GM12878 (cell line): ENCODE measurements around the gene CEACAM4. TPM values are rescaled to one million over a fixed set of nuclear protein-coding genes. Genes with fewer than 3 reads are reported as not detected.

ENCODE experiments used
- ATAC-seq: fragments of 200-7000 bp; cut with Tn5 transposase; 3 replicates; pipeline ENCODE4 v1.9.1; 2020; ENCODE audit warnings: mild to moderate bottlenecking, moderate library complexity
- BruUV-seq: library from RNA; stranded (reverse); fragments of 400-500 nt; replicated peaks from 2 replicates; lab custom pipeline; 2021; lab: Mats Ljungman, UMichigan
- CTCF ChIA-PET: fragments of 300-600 bp; sonication (Branson Sonifier 250); formaldehyde crosslinking; extraction: SDS; loops from one replicate; lab custom pipeline; 2021; ENCODE audit warnings: inconsistent platforms; lab: Yijun Ruan, JAX
- POLR2A ChIA-PET: fragments of 350-600 bp; formaldehyde crosslinking; extraction: SDS; loops from one replicate; lab custom pipeline; 2021; ENCODE audit warnings: inconsistent platforms; lab: Charles Lee
- RAD21 ChIA-PET: fragments of 300-600 bp; sonication (Branson Sonifier 250); formaldehyde crosslinking; loops from one replicate; lab custom pipeline; 2023; ENCODE audit warnings: antibody characterized with exemption; ENCODE audit not compliant: unreplicated experiment; lab: Charles Lee
- SMC1A ChIA-PET: fragments of 300-600 bp; sonication (Branson Sonifier 250); formaldehyde crosslinking; loops from one replicate; lab custom pipeline; 2023; ENCODE audit not compliant: unreplicated experiment, uncharacterized antibody; lab: Charles Lee
- DNase-seq: peaks from one replicate; pipeline ENCODE4 v3.0.0-alpha.2; 2011; ENCODE audit warnings: low read depth, low spot score
- FAIRE-seq: peaks from 3 replicates; lab custom pipeline; 2011; peaks lifted over from hg19 to GRCh38; lab: Jason Lieb, UNC
- H2AFZ ChIP-seq: 2 replicates; pipeline ENCODE4 v1.6.0; 2011; ENCODE audit warnings: low read depth, low read length, control low read depth; ENCODE audit not compliant: control insufficient read depth
- H3K27ac ChIP-seq: 2 replicates; pipeline ENCODE4 v1.5.1; 2011; ENCODE audit warnings: control low read depth; ENCODE audit not compliant: control insufficient read depth, insufficient read depth
- H3K27me3 ChIP-seq, 2 experiments: replicated peaks in 1 of 2; 2 replicates each; pipeline versions ENCODE4 v1.6.0 to v1.6.1; 2011; ENCODE audit warnings: low read length in 1 of 2; ENCODE audit not compliant: control insufficient read depth in 2 of 2, insufficient read depth in 2 of 2
- H3K36me3 ChIP-seq, 2 experiments: 2 replicates each; pipeline ENCODE4 v1.5.1; 2011; ENCODE audit warnings: low read length in 1 of 2; ENCODE audit not compliant: control insufficient read depth in 2 of 2, insufficient read depth in 2 of 2
- H3K4me1 ChIP-seq: 2 replicates; pipeline ENCODE4 v1.6.1; 2011; ENCODE audit warnings: mild to moderate bottlenecking, low read length, moderate library complexity, mixed read lengths; ENCODE audit not compliant: control insufficient read depth, insufficient read depth
- H3K4me2 ChIP-seq: 2 replicates; pipeline ENCODE4 v1.6.0; 2011; ENCODE audit warnings: control low read depth; ENCODE audit not compliant: control insufficient read depth, insufficient read depth
- H3K4me3 ChIP-seq: fragments of 200-600 bp; sonication (generic); 2 replicates; pipeline ENCODE4 v1.5.1; 2016
- H3K79me2 ChIP-seq: 2 replicates; pipeline ENCODE4 v1.6.0; 2011; ENCODE audit warnings: low read length; ENCODE audit not compliant: control insufficient read depth, insufficient read depth
- H3K9ac ChIP-seq: 2 replicates; pipeline ENCODE4 v1.8.0; 2011; ENCODE audit warnings: low read length, control low read depth, mixed read lengths; ENCODE audit not compliant: control insufficient read depth, insufficient read depth
- H3K9me3 ChIP-seq: replicated peaks from 3 replicates; pipeline ENCODE4 v1.5.1; 2011; ENCODE audit warnings: mild to moderate bottlenecking, low read length; ENCODE audit not compliant: control insufficient read depth, insufficient read depth
- H4K20me1 ChIP-seq: 2 replicates; pipeline ENCODE4 v1.6.0; 2011; ENCODE audit not compliant: control insufficient read depth, insufficient read depth
- BHLHE40 ChIP-seq, 2 experiments: fragments of 450-650 bp in 1 of 2; IDR thresholded peaks; 2 replicates each; pipeline ENCODE4 v1.6.1; 2011 to 2017; ENCODE audit warnings: low read depth in 2 of 2, borderline replicate concordance in 1 of 2, improper control_type of control experiment in 1 of 2, low read length in 1 of 2, mild to moderate bottlenecking in 1 of 2
- CBX3 ChIP-seq: fragments of 200-600 bp; sonication (generic); IDR thresholded peaks from 2 replicates; pipeline ENCODE4 v1.6.1; 2016; ENCODE audit warnings: low read depth, borderline replicate concordance
- CHD4 ChIP-seq: fragments of 200-600 bp; sonication (generic); IDR thresholded peaks from 2 replicates; pipeline ENCODE4 v1.6.1; 2016; ENCODE audit warnings: mild to moderate bottlenecking
- CTCF ChIP-seq, 3 experiments: IDR thresholded peaks in 2 of 3; conservative IDR thresholded peaks in 1 of 3; 2 replicates each; pipeline ENCODE4 v1.5.1; 2011; ENCODE audit warnings: low read depth in 3 of 3, low read length in 3 of 3, mild to moderate bottlenecking in 3 of 3, control low read depth in 2 of 3, moderate library complexity in 2 of 3, inconsistent platforms in 1 of 3, mixed read lengths in 1 of 3; ENCODE audit not compliant: control insufficient read depth in 2 of 3, insufficient read depth in 1 of 3; ENCODE audit errors: extremely low read depth in 1 of 3
- CUX1 ChIP-seq: IDR thresholded peaks from 2 replicates; pipeline ENCODE4 v1.6.1; 2012; ENCODE audit warnings: improper control_type of control experiment, low read depth, low read length; ENCODE audit not compliant: insufficient replicate concordance
- DPF2 ChIP-seq: fragments of 450-650 bp; IDR thresholded peaks from 2 replicates; pipeline ENCODE4 v1.6.1; 2017; ENCODE audit warnings: mild to moderate bottlenecking
- JUND ChIP-seq: IDR thresholded peaks from 2 replicates; pipeline ENCODE4 v1.6.1; 2012; ENCODE audit warnings: low read depth, mild to moderate bottlenecking, low read length, improper control_type of control experiment, moderate library complexity
- NKRF ChIP-seq: fragments of 450-650 bp; conservative IDR thresholded peaks from 2 replicates; pipeline ENCODE4 v1.6.1; 2017; ENCODE audit warnings: mild to moderate bottlenecking, moderate library complexity
- RELB ChIP-seq: fragments of 450-650 bp; IDR thresholded peaks from 2 replicates; pipeline ENCODE4 v1.6.1; 2017; ENCODE audit warnings: low read depth, mild to moderate bottlenecking, moderate library complexity
- SPI1 ChIP-seq: IDR thresholded peaks from 2 replicates; pipeline ENCODE4 v1.6.1; 2011; ENCODE audit warnings: low read depth, mild to moderate bottlenecking, low read length, moderate library complexity, borderline replicate concordance; ENCODE audit not compliant: insufficient read depth
- STAT1 ChIP-seq: fragments of 450-650 bp; conservative IDR thresholded peaks from 2 replicates; pipeline ENCODE4 v1.6.1; 2014; ENCODE audit warnings: antibody characterized with exemption, mild to moderate bottlenecking
- ZNF384 ChIP-seq: IDR thresholded peaks from 2 replicates; pipeline ENCODE4 v1.6.1; 2012; ENCODE audit warnings: low read depth, mild to moderate bottlenecking, low read length, improper control_type of control experiment, borderline replicate concordance
- WGBS: methylation state at CpG from one replicate; pipeline ENCODE4 v1.1.6; 2016; ENCODE audit warnings: low lambda C conversion rate; ENCODE audit not compliant: insufficient replicate concordance, insufficient coverage; ENCODE audit errors: missing lambda C conversion rate; 5-methylcytosine and 5-hydroxymethylcytosine counted together
- in situ Hi-C: fragments of 300-500 bp; cut with MboI; formaldehyde crosslinking; loops from 9 replicates; pipeline ENCODE4 v1.14.3; 2018; ENCODE audit warnings: mixed read lengths
- intact Hi-C: fragments of 100-400 bp; cut with micrococcal nuclease; formaldehyde crosslinking; loops from one replicate; pipeline ENCODE4 v1.14.2; 2022; ENCODE audit not compliant: unreplicated experiment
- polyA plus RNA-seq, 11 experiments: library from polyadenylated mRNA; depleted of rRNA in 4 of 11; unstranded in 6 of 11; stranded (reverse) in 5 of 11; fragments of >200 nt; fragmentation: Nextera tagmentation in 4 of 11; fragmentation: Illumina TruSeq in 1 of 11; extraction: Ambion mirVana in 4 of 11; extraction: Trizol in 1 of 11; gene quantifications; 1 replicate in 1 of 11; 2 replicates in 10 of 11; pipeline versions ENCODE4 v1.2.1 to v1.2.3, GENCODE V29; 2011 to 2016; ENCODE audit warnings: inconsistent platforms in 2 of 11, missing spikeins in 2 of 11, low read depth in 1 of 11
- total RNA-seq, 4 experiments: library from RNA; depleted of rRNA in 3 of 4; stranded (reverse); fragments of >200 nt in 3 of 4; fragmentation: Illumina TruSeq in 1 of 4; extraction: Trizol in 1 of 4; gene quantifications; 2 replicates each; pipeline versions ENCODE4 v1.2.1 to v1.2.3, GENCODE V29; 2013 to 2021

Gene CEACAM4
- total and polyA plus RNA-seq, 10 of the 15 experiments (the other 5 are each of a cell fraction or from before 2014, with no cell fraction given): not detected

- DNase-seq (no peak), ATAC-seq (no peak), FAIRE-seq (no peak)
- no peaks in the 10 kb centered on the region for H4K20me1 ChIP-seq
- H3K9ac ChIP-seq: no peak overlapping the region
- no TSS peak for BruUV-seq
- RAD21 ChIA-PET: no interaction called here
- H3K9me3 ChIP-seq: no peaks in the 10 kb centered on the region
- no peaks in the 10 kb centered on the region for H3K79me2 ChIP-seq
- no peak overlapping the region for H2AFZ ChIP-seq
- H3K27me3 ChIP-seq: no peaks in the 10 kb centered on the region; a peak in 3 of 4 replicates
- in situ Hi-C loops: no loop called here
- no peak overlapping the region for H3K4me2 ChIP-seq
- CTCF ChIA-PET: no interaction called here
- intact Hi-C loops: no loop called here
- H3K4me3 ChIP-seq: no peak overlapping the region
- no peaks in the 10 kb centered on the region for H3K36me3 ChIP-seq
- no peak overlapping the region for H3K27ac ChIP-seq
- TF ChIP-seq CBX3 (no peak), NKRF (no peak), CHD4 (no peak), STAT1 (no peak), DPF2 (no peak), BHLHE40 (IDR thresholded peaks at IDR 0.05; ENCODE audit: borderline replicate concordance in 1 of 2, low read depth in 2 of 2, low read length in 1 of 2) (no peak), SPI1 (no peak), CUX1 (no peak), JUND (no peak), ZNF384 (no peak), CTCF (IDR thresholded peaks at IDR 0.05 in 2 of 3, conservative IDR thresholded peaks at IDR 0.05 in 1 of 3; ENCODE audit: control insufficient read depth in 2 of 3, extremely low read depth in 1 of 3, insufficient read depth in 1 of 3, low read depth in 3 of 3, low read length in 3 of 3) (no peak), RELB (no peak)
- POLR2A ChIA-PET: no interaction called here
- 0% methylated on average over 4 of the region's 5 CpGs for WGBS
- H3K4me1 ChIP-seq: no peaks in the 10 kb centered on the region
- SMC1A ChIA-PET: no interaction called here
These were observed 6.7 kb downstream of the CEACAM4 start for GRCh38 chr19:41620171-41620570.
